ENCODE measurements around the gene MICAL3.

MICAL3 gene

DNA sequence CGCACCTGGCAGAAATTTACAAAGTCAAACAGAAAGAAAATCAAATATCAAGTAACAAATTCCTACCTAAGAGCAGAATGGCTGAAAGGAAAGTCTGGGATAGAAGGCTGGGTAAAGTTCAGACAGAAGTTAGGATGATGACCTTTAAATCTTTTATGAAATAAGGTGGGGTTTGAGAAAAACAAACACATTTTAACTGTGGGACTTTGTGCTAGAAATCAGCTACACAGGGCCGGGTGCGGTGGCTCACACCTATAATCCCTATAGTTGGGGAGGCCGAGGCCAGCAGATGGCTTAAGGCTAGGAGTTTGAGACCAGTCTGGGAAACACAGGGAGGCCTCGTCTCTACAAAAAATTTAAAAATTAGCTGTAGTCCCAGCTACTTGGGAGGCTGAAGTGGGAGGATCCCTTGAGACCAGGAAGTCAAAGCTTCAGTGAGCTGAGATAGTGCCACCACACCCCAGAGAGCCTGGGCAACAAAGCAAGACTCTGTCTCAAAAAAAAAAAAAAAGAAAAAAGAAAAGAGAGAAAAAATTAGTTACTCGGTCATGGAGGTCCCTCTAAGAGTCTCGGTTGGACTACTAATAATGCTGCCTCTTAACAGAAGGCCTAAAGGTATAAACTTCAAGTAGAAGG lies 130.3 kb downstream of the MICAL3 start:
- Histone ChIP-seq H3K27me3 (ENCODE audit: insufficient read depth, low read length) (no peaks in the 10 kb centered on the region), H3K9me3 (ENCODE audit: low read length) (no peaks in the 10 kb centered on the region), H3K4me3 (ENCODE audit: low read depth, low read length, poor library complexity, severe bottlenecking) (no peak overlapping the region), H3K4me1 (ENCODE audit: insufficient read depth, low read length, severe bottlenecking) (no peaks in the 10 kb centered on the region), H3F3A (ENCODE audit: insufficient read depth, low read length) (no peaks in the 10 kb centered on the region), H3K9me2 (ENCODE audit: low read depth, low read length) (no peaks in the 10 kb centered on the region), H2AFZ (ENCODE audit: low read length) (no peak overlapping the region), H3K9ac (ENCODE audit: low read length) (no peak overlapping the region), H4K20me1 (ENCODE audit: insufficient read depth, low read length) (no peaks in the 10 kb centered on the region), H3K36me3 (ENCODE audit: insufficient read depth, low read length) (peaks cover 48% of the 10 kb centered on the region), H3K27ac (ENCODE audit: low read depth, low read length, poor library complexity, severe bottlenecking) (no peak overlapping the region), H3K79me2 (ENCODE audit: insufficient read depth, low read length) (no peaks in the 10 kb centered on the region), H3K4me2 (ENCODE audit: low read length) (no peak overlapping the region)
- TF ChIP-seq EZH2 (IDR thresholded peaks at IDR 0.05; ENCODE audit: borderline replicate concordance, low read length), result no peak
- TF ChIP-seq, protein P1, sequence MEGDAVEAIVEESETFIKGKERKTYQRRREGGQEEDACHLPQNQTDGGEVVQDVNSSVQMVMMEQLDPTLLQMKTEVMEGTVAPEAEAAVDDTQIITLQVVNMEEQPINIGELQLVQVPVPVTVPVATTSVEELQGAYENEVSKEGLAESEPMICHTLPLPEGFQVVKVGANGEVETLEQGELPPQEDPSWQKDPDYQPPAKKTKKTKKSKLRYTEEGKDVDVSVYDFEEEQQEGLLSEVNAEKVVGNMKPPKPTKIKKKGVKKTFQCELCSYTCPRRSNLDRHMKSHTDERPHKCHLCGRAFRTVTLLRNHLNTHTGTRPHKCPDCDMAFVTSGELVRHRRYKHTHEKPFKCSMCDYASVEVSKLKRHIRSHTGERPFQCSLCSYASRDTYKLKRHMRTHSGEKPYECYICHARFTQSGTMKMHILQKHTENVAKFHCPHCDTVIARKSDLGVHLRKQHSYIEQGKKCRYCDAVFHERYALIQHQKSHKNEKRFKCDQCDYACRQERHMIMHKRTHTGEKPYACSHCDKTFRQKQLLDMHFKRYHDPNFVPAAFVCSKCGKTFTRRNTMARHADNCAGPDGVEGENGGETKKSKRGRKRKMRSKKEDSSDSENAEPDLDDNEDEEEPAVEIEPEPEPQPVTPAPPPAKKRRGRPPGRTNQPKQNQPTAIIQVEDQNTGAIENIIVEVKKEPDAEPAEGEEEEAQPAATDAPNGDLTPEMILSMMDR (IDR thresholded peaks at IDR 0.05; ENCODE audit: low read length), result no peak

DNA sequence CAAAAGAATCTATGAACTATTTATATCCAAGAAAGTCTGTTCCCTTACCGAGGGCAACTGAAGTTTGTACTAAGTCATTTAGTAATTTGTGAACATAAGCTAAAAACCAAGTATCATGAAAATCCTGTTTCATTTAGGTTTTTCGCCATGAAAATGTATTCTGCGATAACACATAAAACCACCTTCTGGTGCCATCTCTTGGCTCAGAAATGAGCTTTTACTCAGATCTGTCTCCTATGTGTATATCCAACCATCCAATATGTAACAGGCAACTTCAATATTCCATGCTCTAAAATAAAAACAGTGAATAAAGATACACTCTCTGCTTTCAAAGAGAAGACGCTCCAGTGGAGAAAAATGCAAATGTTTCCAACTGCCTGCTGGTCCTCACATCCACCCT lies 132.0 kb downstream of the MICAL3 start:
- Histone ChIP-seq H3K4me1 (ENCODE audit: insufficient read depth, low read length, severe bottlenecking) (no peaks in the 10 kb centered on the region), H3K9me2 (ENCODE audit: low read depth, low read length) (no peaks in the 10 kb centered on the region), H2AFZ (ENCODE audit: low read length) (no peak overlapping the region), H3K9me3 (ENCODE audit: low read length) (no peaks in the 10 kb centered on the region), H3K4me2 (ENCODE audit: low read length) (no peak overlapping the region), H4K20me1 (ENCODE audit: insufficient read depth, low read length) (no peaks in the 10 kb centered on the region), H3K9ac (ENCODE audit: low read length) (no peak overlapping the region), H3K27me3 (ENCODE audit: insufficient read depth, low read length) (no peaks in the 10 kb centered on the region), H3K27ac (ENCODE audit: low read depth, low read length, poor library complexity, severe bottlenecking) (no peak overlapping the region), H3K4me3 (ENCODE audit: low read depth, low read length, poor library complexity, severe bottlenecking) (no peak overlapping the region), H3F3A (ENCODE audit: insufficient read depth, low read length) (no peaks in the 10 kb centered on the region), H3K36me3 (ENCODE audit: insufficient read depth, low read length) (peaks cover 55% of the 10 kb centered on the region), H3K79me2 (ENCODE audit: insufficient read depth, low read length) (no peaks in the 10 kb centered on the region)
- TF ChIP-seq, protein P1 (IDR thresholded peaks at IDR 0.05; ENCODE audit: low read length), result no peak
- TF ChIP-seq EZH2 (IDR thresholded peaks at IDR 0.05; ENCODE audit: borderline replicate concordance, low read length), result no peak

DNA sequence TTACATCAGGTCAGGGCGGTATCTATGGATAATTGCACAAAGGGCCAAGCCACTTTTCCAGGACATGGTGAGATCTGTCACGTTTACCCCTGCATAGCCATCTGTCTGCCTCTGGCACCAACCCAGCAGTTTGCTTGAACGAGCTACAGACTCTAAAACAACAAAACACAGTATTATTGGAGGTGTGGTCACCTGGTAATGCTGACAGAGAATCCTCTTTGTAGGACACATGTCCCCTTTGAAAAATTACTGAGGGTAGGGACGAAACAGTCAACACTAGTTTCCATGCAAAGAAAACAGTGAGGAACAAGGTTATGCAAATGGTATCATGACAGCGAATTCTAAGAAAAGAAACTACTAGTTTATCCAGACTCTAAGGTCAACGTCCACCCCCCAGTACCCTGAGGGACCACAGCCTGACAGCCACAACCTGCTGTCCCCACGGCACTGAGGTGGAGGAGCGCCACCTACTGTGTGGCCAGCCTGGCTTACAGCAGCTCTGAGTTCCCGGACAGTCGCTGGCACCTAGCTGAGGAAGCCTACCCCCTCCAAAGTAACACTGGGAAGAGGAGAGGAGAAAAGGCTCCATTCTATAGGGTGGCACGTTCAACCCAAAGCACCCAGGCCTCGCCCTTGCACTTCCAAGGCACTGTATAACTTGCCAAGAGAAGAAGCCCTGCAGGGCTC lies 132.7 kb downstream of the MICAL3 start:
- Histone ChIP-seq H3K9me2 (ENCODE audit: low read depth, low read length) (no peaks in the 10 kb centered on the region), H3K79me2 (ENCODE audit: insufficient read depth, low read length) (no peaks in the 10 kb centered on the region), H2AFZ (ENCODE audit: low read length) (no peak overlapping the region), H3K27me3 (ENCODE audit: insufficient read depth, low read length) (no peaks in the 10 kb centered on the region), H3F3A (ENCODE audit: insufficient read depth, low read length) (no peaks in the 10 kb centered on the region), H3K4me1 (ENCODE audit: insufficient read depth, low read length, severe bottlenecking) (no peaks in the 10 kb centered on the region), H3K9ac (ENCODE audit: low read length) (no peak overlapping the region), H3K4me2 (ENCODE audit: low read length) (no peak overlapping the region), H4K20me1 (ENCODE audit: insufficient read depth, low read length) (no peaks in the 10 kb centered on the region), H3K9me3 (ENCODE audit: low read length) (no peaks in the 10 kb centered on the region), H3K36me3 (ENCODE audit: insufficient read depth, low read length) (peaks cover 60% of the 10 kb centered on the region), H3K27ac (ENCODE audit: low read depth, low read length, poor library complexity, severe bottlenecking) (no peak overlapping the region), H3K4me3 (ENCODE audit: low read depth, low read length, poor library complexity, severe bottlenecking) (no peak overlapping the region)
- TF ChIP-seq, protein P1 (IDR thresholded peaks at IDR 0.05; ENCODE audit: low read length), result peak; percentile 74
- TF ChIP-seq EZH2 (IDR thresholded peaks at IDR 0.05; ENCODE audit: borderline replicate concordance, low read length), result no peak
